H9 (cell line): ENCODE data around the gene CACNA2D3. TPM values are rescaled to one million over a fixed set of nuclear protein-coding genes. Genes with fewer than 3 reads are reported as not detected.

Source experiments
- DNase-seq: peaks from one replicate; pipeline ENCODE4 v3.0.0-alpha.2; 2017
- H2AFZ ChIP-seq: one replicate; pipeline ENCODE4 v1.6.1; 2013; ENCODE audit warnings: mild to moderate bottlenecking, low read length, control low read depth, moderate library complexity
- H2AK5ac ChIP-seq: 2 replicates; pipeline ENCODE4 v1.6.1; 2013; ENCODE audit warnings: low read length, control low read depth, mixed read lengths; ENCODE audit not compliant: insufficient read length
- H2BK120ac ChIP-seq: one replicate; pipeline ENCODE4 v1.6.1; 2013; ENCODE audit warnings: low read depth, mild to moderate bottlenecking, low read length, control low read depth, inconsistent platforms; ENCODE audit not compliant: poor library complexity, severe bottlenecking
- H2BK12ac ChIP-seq: 2 replicates; pipeline ENCODE4 v1.6.1; 2013; ENCODE audit warnings: low read length, control low read depth, mixed read lengths, low read depth; ENCODE audit not compliant: insufficient read length
- H2BK15ac ChIP-seq: 2 replicates; pipeline ENCODE4 v1.6.1; 2013; ENCODE audit warnings: low read depth, low read length, control low read depth
- H2BK20ac ChIP-seq: one replicate; pipeline ENCODE4 v1.6.1; 2013; ENCODE audit warnings: low read depth, mild to moderate bottlenecking, low read length, control low read depth, inconsistent platforms; ENCODE audit not compliant: poor library complexity, severe bottlenecking
- H2BK5ac ChIP-seq: 2 replicates; pipeline ENCODE4 v1.6.1; 2013; ENCODE audit warnings: low read length, control low read depth, mixed read lengths; ENCODE audit not compliant: insufficient read length
- H3K14ac ChIP-seq: 2 replicates; pipeline ENCODE4 v1.6.1; 2013; ENCODE audit warnings: low read length, control low read depth; ENCODE audit not compliant: insufficient read depth
- H3K18ac ChIP-seq: 2 replicates; pipeline ENCODE4 v1.6.1; 2013; ENCODE audit warnings: low read depth, mild to moderate bottlenecking, mixed read lengths, low read length, control low read depth; ENCODE audit not compliant: insufficient read length
- H3K23ac ChIP-seq: 2 replicates; pipeline ENCODE4 v1.6.1; 2013; ENCODE audit warnings: low read length, control low read depth, mixed read lengths, low read depth; ENCODE audit not compliant: insufficient read length
- H3K23me2 ChIP-seq: 2 replicates; pipeline ENCODE4 v1.6.1; 2013; ENCODE audit warnings: low read depth, mild to moderate bottlenecking, mixed read lengths, low read length, control low read depth; ENCODE audit not compliant: insufficient read length, poor library complexity, severe bottlenecking
- H3K27ac ChIP-seq: 2 replicates; pipeline ENCODE4 v1.5.1; 2013; ENCODE audit warnings: low read length, control low read depth, mixed read lengths, low read depth; ENCODE audit not compliant: insufficient read length
- H3K27me3 ChIP-seq: 2 replicates; pipeline ENCODE4 v1.6.1; 2013; ENCODE audit warnings: low read length, control low read depth, inconsistent platforms; ENCODE audit not compliant: insufficient read depth
- H3K4ac ChIP-seq: 2 replicates; pipeline ENCODE4 v1.6.1; 2013; ENCODE audit warnings: low read depth, mild to moderate bottlenecking, control low read depth, inconsistent platforms, low read length, moderate library complexity
- H3K4me1 ChIP-seq: 2 replicates; pipeline ENCODE4 v1.6.1; 2013; ENCODE audit warnings: low read length, control low read depth, inconsistent platforms; ENCODE audit not compliant: insufficient read depth
- H3K4me2 ChIP-seq: 2 replicates; pipeline ENCODE4 v1.6.1; 2013; ENCODE audit warnings: low read length, control low read depth, mixed read lengths; ENCODE audit not compliant: insufficient read length, insufficient read depth
- H3K56ac ChIP-seq: 2 replicates; pipeline ENCODE4 v1.6.1; 2013; ENCODE audit warnings: low read depth, mild to moderate bottlenecking, mixed read lengths, low read length, control low read depth; ENCODE audit not compliant: insufficient read length
- H3K79me1 ChIP-seq: 2 replicates; pipeline ENCODE4 v1.6.1; 2013; ENCODE audit warnings: low read depth, mild to moderate bottlenecking, moderate library complexity, low read length, control low read depth, inconsistent platforms; ENCODE audit not compliant: insufficient read depth, poor library complexity, severe bottlenecking
- H3K79me2 ChIP-seq: 2 replicates; pipeline ENCODE4 v1.6.1; 2013; ENCODE audit warnings: low read length, control low read depth, inconsistent platforms; ENCODE audit not compliant: insufficient read depth
- H3K9ac ChIP-seq: 2 replicates; pipeline ENCODE4 v1.6.1; 2013; ENCODE audit warnings: low read length, control low read depth, mixed read lengths; ENCODE audit not compliant: insufficient read length; ENCODE audit errors: extremely low read depth
- H3K9me3 ChIP-seq: one replicate; pipeline ENCODE4 v1.6.1; 2013; ENCODE audit warnings: low read depth, low read length, inconsistent platforms; ENCODE audit not compliant: control insufficient read depth
- H3T11ph ChIP-seq: one replicate; pipeline ENCODE4 v1.6.1; 2013; ENCODE audit warnings: mild to moderate bottlenecking, low read length, control low read depth, inconsistent platforms
- H4K20me1 ChIP-seq: one replicate; pipeline ENCODE4 v1.6.1; 2013; ENCODE audit not compliant: control insufficient read depth, insufficient read length, insufficient read depth
- H4K5ac ChIP-seq: 2 replicates; pipeline ENCODE4 v1.6.1; 2013; ENCODE audit warnings: low read depth, mild to moderate bottlenecking, mixed read lengths, low read length, control low read depth; ENCODE audit not compliant: insufficient read length
- H4K8ac ChIP-seq: replicated peaks from 2 replicates; pipeline ENCODE4 v1.6.1; 2013; ENCODE audit warnings: low read length, control low read depth, mixed read lengths, low read depth; ENCODE audit not compliant: insufficient read length
- H4K91ac ChIP-seq: 2 replicates; pipeline ENCODE4 v1.6.1; 2013; ENCODE audit warnings: low read depth, mild to moderate bottlenecking, moderate library complexity, mixed read lengths, low read length, control low read depth; ENCODE audit not compliant: insufficient read length
- H3K27ac Mint-ChIP-seq, 3 experiments: 2 replicates in 2 of 3; 3 replicates in 1 of 3; pipeline ENCODE4 v1.8.0; 2020 to 2021; ENCODE audit warnings: mixed read lengths in 3 of 3, mild to moderate bottlenecking in 1 of 3, moderate library complexity in 1 of 3
- H3K27me3 Mint-ChIP-seq: 2 replicates; pipeline ENCODE4 v1.8.0; 2021; ENCODE audit warnings: low read depth, mild to moderate bottlenecking, moderate library complexity, mixed read lengths
- H3K36me3 Mint-ChIP-seq, 3 experiments: 2 replicates in 2 of 3; 3 replicates in 1 of 3; pipeline ENCODE4 v1.8.0; 2020 to 2021; ENCODE audit warnings: low read depth in 3 of 3, mixed read lengths in 3 of 3; ENCODE audit not compliant: insufficient read depth in 1 of 3
- H3K4me1 Mint-ChIP-seq, 2 experiments: 2 replicates each; pipeline ENCODE4 v1.8.0; 2020; ENCODE audit warnings: mixed read lengths in 2 of 2
- H3K4me3 Mint-ChIP-seq, 2 experiments: 2 replicates in 1 of 2; 3 replicates in 1 of 2; pipeline ENCODE4 v1.8.0; 2020 to 2021; ENCODE audit warnings: mild to moderate bottlenecking in 2 of 2, mixed read lengths in 2 of 2, moderate library complexity in 1 of 2
- H3K9me3 Mint-ChIP-seq, 2 experiments: 2 replicates in 1 of 2; 3 replicates in 1 of 2; pipeline ENCODE4 v1.8.0; 2020; ENCODE audit warnings: mild to moderate bottlenecking in 2 of 2, mixed read lengths in 2 of 2, moderate library complexity in 1 of 2
- CTCF ChIP-seq: fragments of 200-600 bp; sonication (generic); conservative IDR thresholded peaks from 3 replicates; pipeline ENCODE4 v1.8.0; 2021; ENCODE audit warnings: antibody characterized with exemption, mild to moderate bottlenecking
- total RNA-seq: library from RNA; stranded (reverse); gene quantifications from 2 replicates; pipeline ENCODE4 v1.2.1, GENCODE V29; 2021

Gene CACNA2D3
- total RNA-seq, 1 experiment from 2014 or later, result 3.2 TPM

GRCh38 chr3:54180921-54181320 is 58.6 kb downstream of the CACNA2D3 start:
- Mint-ChIP-seq H3K36me3 (no peaks in the 10 kb centered on the region; a peak in 1 of 7 replicates), H3K9me3 (no peaks in the 10 kb centered on the region), H3K27ac (no peak overlapping the region), H3K4me3 (no peak overlapping the region; a peak in 1 of 5 replicates), H3K4me1 (peaks cover 15 to 18% of the 10 kb centered on the region in 2 experiments), H3K27me3 (no peaks in the 10 kb centered on the region; the same call in 1 of the 2 replicates)
- Histone ChIP-seq H3K79me2 (no peaks in the 10 kb centered on the region), H2BK120ac (no peak overlapping the region), H4K5ac (no peak overlapping the region), H2AFZ (no peak overlapping the region), H2BK15ac (no peak overlapping the region), H3K9me3 (no peaks in the 10 kb centered on the region), H3K9ac (no peak overlapping the region), H3K23ac (no peak overlapping the region), H3K4me1 (peaks cover 4% of the 10 kb centered on the region), H4K8ac (no peak overlapping the region), H3K14ac (no peak overlapping the region), H2AK5ac (no peak overlapping the region), H3T11ph (no peak overlapping the region), H2BK12ac (no peak overlapping the region), H3K18ac (no peak overlapping the region), H3K4me2 (no peak overlapping the region), H4K20me1 (no peaks in the 10 kb centered on the region), H3K27ac (no peak overlapping the region), H2BK5ac (no peak overlapping the region), H3K23me2 (no peaks in the 10 kb centered on the region), H3K4ac (no peak overlapping the region), H3K27me3 (no peaks in the 10 kb centered on the region), H2BK20ac (no peak overlapping the region), H3K79me1 (no peaks in the 10 kb centered on the region), H4K91ac (no peak overlapping the region), H3K56ac (no peak overlapping the region)
- no peak for DNase-seq
- no peak for TF ChIP-seq CTCF
